ENCODE data around the gene PDC. TPM values are rescaled to one million over a fixed set of nuclear protein-coding genes. Genes with fewer than 3 reads are reported as not detected.

Gene PDC
- total and polyA plus RNA-seq, 7 donors = not detected

GRCh38 chr1:186498695-186499389 is 37.9 kb upstream of the PDC start:
- TF ChIP-seq EP300 (IDR thresholded peaks at IDR 0.05) (no peak), CTCF (IDR thresholded peaks at IDR 0.05) (no peak), POLR2A (IDR thresholded peaks at IDR 0.05) (no peak), POLR2AphosphoS5 (IDR thresholded peaks at IDR 0.05) (no peak)
- no peak for DNase-seq
- Histone ChIP-seq H3K4me3 (no peak overlapping the region), H3K36me3 (no peaks in the 10 kb centered on the region), H3K27me3 (no peaks in the 10 kb centered on the region), H3K4me1 (no peaks in the 10 kb centered on the region), H3K27ac (no peak overlapping the region), H3K9me3 (no peaks in the 10 kb centered on the region)
- intact Hi-C loops (cut with DNase I) = no loop called here
- WGBS, 2 donors = 74 to 81% methylated on average over 4 of the region's 4 CpGs

- H3K9me3 ChIP-seq = no peaks in the 10 kb centered on the region
- H3K4me1 ChIP-seq = no peaks in the 10 kb centered on the region
- intact Hi-C loops (cut with DNase I) = no loop called here
- no peak overlapping the region for H3K4me3 ChIP-seq
- DNase-seq = no peak
- 84 to 89% methylated on average over 4 of the region's 4 CpGs for WGBS, 2 donors
- no peak overlapping the region for H3K27ac ChIP-seq
- no peak for TF ChIP-seq POLR2A (IDR thresholded peaks at IDR 0.05)
- TF ChIP-seq POLR2AphosphoS5 (IDR thresholded peaks at IDR 0.05) = no peak
- no peak for TF ChIP-seq EP300 (IDR thresholded peaks at IDR 0.05)
- TF ChIP-seq CTCF (IDR thresholded peaks at IDR 0.05) = no peak
- no peaks in the 10 kb centered on the region for H3K27me3 ChIP-seq
- H3K36me3 ChIP-seq = no peaks in the 10 kb centered on the region
Measured at GRCh38 chr1:186498071-186498470, 37.2 kb upstream of the PDC start.

- TF ChIP-seq CTCF (IDR thresholded peaks at IDR 0.05) = no peak
- TF ChIP-seq POLR2A (IDR thresholded peaks at IDR 0.05) = no peak
- TF ChIP-seq EP300 (IDR thresholded peaks at IDR 0.05) = no peak
- TF ChIP-seq POLR2AphosphoS5 (IDR thresholded peaks at IDR 0.05) = no peak
- Histone ChIP-seq H3K27me3 (no peaks in the 10 kb centered on the region), H3K36me3 (no peaks in the 10 kb centered on the region), H3K4me3 (no peak overlapping the region), H3K4me1 (no peaks in the 10 kb centered on the region), H3K9me3 (no peaks in the 10 kb centered on the region), H3K27ac (no peak overlapping the region)
- intact Hi-C loops (cut with DNase I) = no loop called here
- no peak for DNase-seq
- WGBS, 2 donors = 94% methylated on average over 3 of the region's 3 CpGs
Measured at GRCh38 chr1:186497651-186498050, 36.7 kb upstream of the PDC start.

- no peaks in the 10 kb centered on the region for H3K9me3 ChIP-seq
- no peak overlapping the region for H3K4me3 ChIP-seq
- intact Hi-C loops (cut with DNase I) = no loop called here
- WGBS, 2 donors = 90 to 91% methylated on average over 2 of the region's 2 CpGs
- H3K27me3 ChIP-seq = no peaks in the 10 kb centered on the region
- TF ChIP-seq POLR2AphosphoS5 (IDR thresholded peaks at IDR 0.05) = no peak
- no peak for TF ChIP-seq POLR2A (IDR thresholded peaks at IDR 0.05)
- TF ChIP-seq CTCF (IDR thresholded peaks at IDR 0.05) = no peak
- no peak for TF ChIP-seq EP300 (IDR thresholded peaks at IDR 0.05)
- no peak for DNase-seq
- no peak overlapping the region for H3K27ac ChIP-seq
- no peaks in the 10 kb centered on the region for H3K4me1 ChIP-seq
- no peaks in the 10 kb centered on the region for H3K36me3 ChIP-seq
Measured at GRCh38 chr1:186496171-186496851, 35.4 kb upstream of the PDC start.
